HG03439 (cell line): ENCODE measurements around the gene PCDH8.
"Not testable (repeated sequence)": the region's sequence is repeated elsewhere in the genome, so short reads cannot be mapped to it uniquely, and the experiment has no call there.

Source experiments
- ATAC-seq: cut with Tn5 transposase; IDR thresholded peaks from one replicate; pipeline ENCODE4 v1.9.1; 2021; ENCODE audit warnings: mild to moderate bottlenecking, moderate library complexity; ENCODE audit not compliant: unreplicated experiment

PCDH8 gene

GRCh38 chr13:52827839-52828238 lies 20.6 kb downstream of the PCDH8 start:
- ATAC-seq: no peak

- not testable (repeated sequence) for ATAC-seq
Measured at GRCh38 chr13:52817886-52818285, 30.6 kb downstream of the PCDH8 start.

GRCh38 chr13:52815330-52815729 lies 33.1 kb downstream of the PCDH8 start:
- ATAC-seq: no peak

GRCh38 chr13:52812941-52813340 lies 35.5 kb downstream of the PCDH8 start:
- ATAC-seq: no peak

- no peak for ATAC-seq
Measured at GRCh38 chr13:52811841-52812240, 36.6 kb downstream of the PCDH8 start.

- ATAC-seq: no peak
Measured at GRCh38 chr13:52810526-52810925, 37.9 kb downstream of the PCDH8 start.

- ATAC-seq: no peak
Measured at GRCh38 chr13:52810011-52810410, 38.4 kb downstream of the PCDH8 start.

- ATAC-seq: peak; percentile 74
Measured at GRCh38 chr13:52809310-52809769, 39.1 kb downstream of the PCDH8 start.

GRCh38 chr13:52808842-52809219 lies 39.6 kb downstream of the PCDH8 start:
- no peak for ATAC-seq

GRCh38 chr13:52806029-52806428 lies 42.4 kb downstream of the PCDH8 start:
- ATAC-seq: no peak

GRCh38 chr13:52804202-52804641 lies 44.2 kb downstream of the PCDH8 start:
- no peak for ATAC-seq

- no peak for ATAC-seq
Measured at GRCh38 chr13:52800856-52801255, 47.6 kb downstream of the PCDH8 start.

GRCh38 chr13:52798770-52799430 lies 49.5 kb downstream of the PCDH8 start:
- no peak for ATAC-seq

- ATAC-seq: no peak
Measured at GRCh38 chr13:52797176-52797575, 51.3 kb downstream of the PCDH8 start.

GRCh38 chr13:52794589-52794988 lies 53.9 kb downstream of the PCDH8 start:
- no peak for ATAC-seq

- no peak for ATAC-seq
Measured at GRCh38 chr13:52793515-52794061, 54.9 kb downstream of the PCDH8 start.
